Ascending aorta (tissue), 2 donors: ENCODE results near the gene XYLT1. TPM values are rescaled to one million over a fixed set of nuclear protein-coding genes. Genes with fewer than 3 reads are reported as not detected.
A peak's percentile ranks its signal among the peaks of the same experiment; 100 is the strongest.

Experiments used
- DNase-seq, 2 donors: peaks; one replicate each; pipeline ENCODE4 v3.0.0-alpha.2; 2019; ENCODE audit warnings: low spot score in 2 of 2
- H3K27ac ChIP-seq, 2 donors: fragments of 200-600 bp; sonication (generic); one replicate each; pipeline ENCODE4 v1.5.1; 2016 to 2017; ENCODE audit warnings: mild to moderate bottlenecking in 1 of 2
- H3K27me3 ChIP-seq: fragments of 200-600 bp; sonication (generic); one replicate; pipeline ENCODE4 v1.5.1; 2017
- H3K36me3 ChIP-seq, 2 donors: fragments of 200-600 bp; sonication (generic); one replicate each; pipeline ENCODE4 v1.5.1; 2016
- H3K4me1 ChIP-seq, 2 donors: fragments of 200-600 bp; sonication (generic); one replicate each; pipeline ENCODE4 v1.5.1; 2016 to 2017; ENCODE audit warnings: mild to moderate bottlenecking in 1 of 2
- H3K4me3 ChIP-seq, 2 donors: fragments of 200-600 bp; sonication (generic); one replicate each; pipeline ENCODE4 v1.5.1; 2016 to 2017; ENCODE audit warnings: mild to moderate bottlenecking in 1 of 2
- H3K9me3 ChIP-seq, 2 donors: fragments of 200-600 bp; sonication (generic); one replicate each; pipeline ENCODE4 v1.5.1; 2016
- CTCF ChIP-seq, 3 experiments: fragments of 200-600 bp in 2 of 3; fragments of 450-650 bp in 1 of 3; sonication (generic) in 2 of 3; IDR thresholded peaks; one replicate each; pipeline ENCODE4 v1.5.1; 2016 to 2019; ENCODE audit warnings: antibody characterized with exemption in 3 of 3, mild to moderate bottlenecking in 1 of 3, moderate library complexity in 1 of 3
- intact Hi-C: fragments of 100-400 bp; cut with DNase I; formaldehyde crosslinking; loops from one replicate; pipeline ENCODE4 v1.15.1; 2023
- total RNA-seq: library from RNA; depleted of rRNA; stranded (reverse); fragments of >200 nt; gene quantifications from one replicate; pipeline ENCODE4 v1.1.0, GENCODE V29; 2016

Gene XYLT1
- total RNA-seq, 1 donor from 2014 or later: 6.7 TPM

DNA sequence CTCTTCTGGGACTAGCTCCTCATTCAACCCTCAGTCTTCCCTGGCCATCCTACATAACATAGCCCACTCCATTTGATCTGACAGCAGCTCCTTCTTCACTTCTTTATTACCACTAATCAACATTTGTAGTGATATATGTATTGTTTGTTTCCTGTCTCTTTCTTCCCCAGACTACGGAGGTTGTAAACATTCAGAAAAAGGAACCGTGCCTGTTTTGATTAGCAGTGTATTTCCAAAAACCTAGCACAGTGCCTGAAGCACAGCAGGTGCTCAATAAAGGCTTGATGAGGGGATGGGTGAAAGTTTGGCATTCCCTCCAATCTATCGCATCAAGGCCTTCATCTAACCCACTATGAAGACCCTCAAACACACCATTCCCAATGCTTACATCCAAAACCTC lies 150.8 kb downstream of the XYLT1 start:
- TF ChIP-seq CTCF (IDR thresholded peaks at IDR 0.05): no peak
- Histone ChIP-seq H3K4me1 (no peaks in the 10 kb centered on the region), H3K4me3 (no peak overlapping the region), H3K27ac (no peak overlapping the region), H3K27me3 (no peaks in the 10 kb centered on the region), H3K9me3 (no peaks in the 10 kb centered on the region), H3K36me3 (no peaks in the 10 kb centered on the region)
- intact Hi-C loops: no loop called here
- no peak for DNase-seq

DNA sequence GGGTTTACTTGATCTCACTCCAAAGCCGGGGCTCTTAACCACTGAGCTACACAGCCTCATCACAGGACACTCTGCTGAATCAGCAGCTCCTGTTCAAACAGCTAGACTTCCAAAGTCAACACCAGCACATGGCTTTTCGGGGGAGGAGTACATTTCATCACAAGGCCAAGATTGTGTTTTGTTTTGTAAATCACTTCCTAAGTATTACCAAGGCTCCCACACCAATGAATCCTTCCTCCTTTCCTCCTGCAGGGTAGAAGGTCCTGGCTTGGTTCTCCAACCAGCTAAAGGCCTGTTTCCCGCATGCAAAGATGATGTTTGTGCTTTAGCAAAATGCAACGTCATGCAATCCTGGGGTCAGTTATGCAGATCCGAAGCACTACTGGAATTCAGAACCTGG lies 152.5 kb downstream of the XYLT1 start:
- H3K4me3 ChIP-seq: no peak overlapping the region
- no peaks in the 10 kb centered on the region for H3K27me3 ChIP-seq
- peaks cover 3 to 9% of the 10 kb centered on the region in 2 donors for H3K4me1 ChIP-seq
- H3K27ac ChIP-seq: no peak overlapping the region
- DNase-seq: no peak
- intact Hi-C loops: no loop called here
- H3K9me3 ChIP-seq: no peaks in the 10 kb centered on the region
- no peak for TF ChIP-seq CTCF (IDR thresholded peaks at IDR 0.05)
- no peaks in the 10 kb centered on the region for H3K36me3 ChIP-seq

DNA sequence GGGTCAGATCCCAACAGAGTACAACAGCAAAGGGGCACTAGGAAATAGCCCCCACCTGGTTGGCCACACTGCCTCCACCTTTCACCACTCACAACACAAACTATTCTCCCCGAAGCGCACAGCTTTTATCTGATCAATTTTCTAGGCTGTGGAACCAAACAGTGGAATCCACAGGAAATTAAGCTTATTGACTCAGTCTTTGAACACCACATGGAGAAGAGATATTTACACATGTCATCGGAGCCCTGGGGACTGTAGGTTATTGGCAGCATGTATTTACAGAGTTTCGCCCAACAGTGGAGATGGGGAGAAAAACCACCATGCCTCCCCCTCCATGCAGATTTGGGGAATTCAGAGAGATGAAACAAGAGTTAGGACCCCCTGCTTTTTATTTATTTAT lies 154.8 kb downstream of the XYLT1 start:
- TF ChIP-seq CTCF (IDR thresholded peaks at IDR 0.05): no peak
- Histone ChIP-seq H3K4me1 (peaks cover 8 to 14% of the 10 kb centered on the region in 2 donors), H3K36me3 (no peaks in the 10 kb centered on the region), H3K27ac (no peak overlapping the region), H3K9me3 (no peaks in the 10 kb centered on the region), H3K4me3 (no peak overlapping the region), H3K27me3 (no peaks in the 10 kb centered on the region)
- DNase-seq: no peak
- intact Hi-C loops: no loop called here

- Histone ChIP-seq H3K27me3 (no peaks in the 10 kb centered on the region), H3K36me3 (no peaks in the 10 kb centered on the region), H3K4me1 (peaks cover 8 to 14% of the 10 kb centered on the region in 2 donors), H3K4me3 (no peak overlapping the region), H3K27ac (peak overlapping the region; percentile 68 to 86), H3K9me3 (no peaks in the 10 kb centered on the region)
- intact Hi-C loops: no loop called here
- DNase-seq: no peak
- TF ChIP-seq CTCF (IDR thresholded peaks at IDR 0.05): no peak
Measured at GRCh38 chr16:17313793-17314547, 156.8 kb downstream of the XYLT1 start.

GRCh38 chr16:17313085-17313611 lies 157.6 kb downstream of the XYLT1 start:
- H3K27me3 ChIP-seq: no peaks in the 10 kb centered on the region
- H3K4me3 ChIP-seq: no peak overlapping the region
- peaks cover 8 to 14% of the 10 kb centered on the region in 2 donors for H3K4me1 ChIP-seq
- H3K27ac ChIP-seq: peak overlapping the region; percentile 68 to 86
- no peak for TF ChIP-seq CTCF (IDR thresholded peaks at IDR 0.05)
- H3K36me3 ChIP-seq: no peaks in the 10 kb centered on the region
- no peak for DNase-seq
- intact Hi-C loops: no loop called here
- H3K9me3 ChIP-seq: no peaks in the 10 kb centered on the region
